ENCODE results near the gene HOMER1. TPM values are rescaled to one million over a fixed set of nuclear protein-coding genes. Genes with fewer than 3 reads are reported as not detected.
A peak's percentile ranks its signal among the peaks of the same experiment; 100 is the strongest.

Gene HOMER1
- total RNA-seq, 1 donor from 2014 or later, result 5.8 TPM

DNA sequence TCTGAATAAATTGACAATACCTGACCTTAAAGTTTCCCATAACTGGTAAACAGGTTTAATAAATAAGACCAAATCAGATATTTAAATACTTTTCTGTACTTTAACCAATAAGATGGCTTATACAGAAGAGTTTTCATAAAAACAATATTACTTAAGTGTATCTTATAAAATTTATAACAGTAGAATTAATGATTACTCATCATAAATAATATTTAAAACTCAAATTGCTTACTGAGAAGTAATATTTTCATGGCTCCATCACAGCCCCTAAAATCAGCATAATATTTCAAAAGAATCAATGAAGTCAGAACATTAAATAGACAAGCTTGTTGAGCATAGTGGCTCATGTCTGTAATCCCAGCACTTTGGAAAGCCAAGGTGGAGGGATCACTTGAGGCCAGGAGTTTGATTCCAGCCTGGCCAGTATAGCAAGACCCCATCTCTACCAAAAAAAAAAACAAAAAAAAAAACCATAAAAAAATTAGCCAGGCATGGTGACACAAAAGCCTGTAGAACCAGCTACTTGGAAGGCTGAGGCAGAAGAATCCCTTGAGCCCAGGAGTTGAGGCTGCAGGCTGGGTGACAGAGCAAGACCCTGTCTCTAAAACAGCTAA, 23.5 kb downstream of the HOMER1 start:
- DNase-seq (ENCODE audit: low read depth in 2 of 2), result no peak

DNA sequence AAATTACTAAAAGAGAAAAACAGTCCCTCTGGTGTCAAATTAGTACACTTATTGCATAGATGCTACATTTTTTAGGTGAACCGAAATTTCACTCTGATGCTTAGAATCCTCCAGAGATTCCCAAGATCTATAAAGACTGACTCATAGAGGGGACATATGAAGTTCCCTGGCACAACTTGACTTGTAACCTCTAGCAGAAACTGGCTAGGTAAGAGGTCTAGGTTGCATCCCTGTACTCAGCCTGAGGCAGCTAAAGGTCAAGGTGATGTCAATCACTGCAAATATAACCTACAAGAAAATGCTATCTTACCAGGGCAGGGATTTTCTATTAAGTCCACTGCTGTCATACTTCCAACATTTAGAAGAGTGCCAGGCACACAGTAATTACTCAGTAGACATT, 24.2 kb downstream of the HOMER1 start:
- DNase-seq (ENCODE audit: low read depth in 2 of 2), result no peak

DNA sequence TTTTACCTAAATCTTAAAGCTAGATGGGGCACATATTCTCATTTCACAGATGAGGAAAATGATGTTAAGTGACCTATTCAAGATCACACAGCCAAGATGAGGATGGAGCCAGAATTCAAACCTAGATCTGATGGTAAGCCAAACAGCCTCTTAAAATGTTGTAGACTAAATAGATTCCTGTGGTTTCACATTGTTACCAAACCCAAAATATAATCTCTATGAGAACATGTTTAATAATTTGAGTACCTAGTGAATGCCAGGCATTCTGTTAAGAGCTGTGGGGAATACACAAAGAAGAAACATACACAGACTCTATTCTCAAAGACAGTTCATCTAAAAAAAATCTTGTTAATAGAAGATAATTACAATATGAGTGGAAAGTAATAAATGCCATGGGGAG, 25.2 kb downstream of the HOMER1 start:
- no peak for DNase-seq (ENCODE audit: low read depth in 2 of 2)

DNA sequence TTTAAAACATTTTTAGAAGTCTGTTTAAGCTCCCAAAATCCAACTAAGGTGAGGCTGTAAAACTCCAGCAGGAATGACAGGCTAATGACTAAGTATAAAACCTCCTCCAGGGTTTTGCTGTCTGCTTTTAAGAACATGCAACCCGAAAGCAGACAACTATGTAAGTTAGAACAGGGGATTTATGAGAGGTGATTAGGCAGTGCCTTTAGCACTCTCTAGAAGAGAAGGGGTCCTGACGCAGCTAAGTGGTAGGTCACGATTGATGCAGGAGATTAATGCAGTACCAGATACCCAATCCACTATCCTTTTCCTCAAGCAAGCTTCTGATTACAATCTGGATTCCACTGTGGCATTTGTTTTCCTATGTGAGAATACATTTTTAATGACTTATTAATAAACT, 25.9 kb downstream of the HOMER1 start:
- no peak for DNase-seq (ENCODE audit: low read depth in 2 of 2)

DNA sequence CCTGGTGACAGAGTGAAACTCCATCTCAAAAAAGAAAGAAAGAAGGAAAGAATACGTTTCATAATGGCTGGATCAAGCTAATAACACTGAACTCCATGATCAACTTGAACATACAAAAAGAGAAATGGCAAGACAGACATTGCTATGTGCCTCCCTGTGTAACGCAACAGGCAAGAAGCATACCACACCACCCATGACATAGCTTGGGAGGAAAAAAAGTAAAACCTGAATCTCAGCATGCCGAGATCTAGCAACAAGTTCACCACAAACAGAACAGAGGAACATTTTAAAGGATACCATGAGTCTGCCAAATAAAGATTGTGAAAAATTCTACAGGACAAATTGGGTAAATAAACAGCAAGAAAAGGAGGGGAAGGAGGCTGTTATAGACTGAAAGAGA, 26.7 kb downstream of the HOMER1 start:
- no peak for DNase-seq (ENCODE audit: low read depth in 2 of 2)

DNA sequence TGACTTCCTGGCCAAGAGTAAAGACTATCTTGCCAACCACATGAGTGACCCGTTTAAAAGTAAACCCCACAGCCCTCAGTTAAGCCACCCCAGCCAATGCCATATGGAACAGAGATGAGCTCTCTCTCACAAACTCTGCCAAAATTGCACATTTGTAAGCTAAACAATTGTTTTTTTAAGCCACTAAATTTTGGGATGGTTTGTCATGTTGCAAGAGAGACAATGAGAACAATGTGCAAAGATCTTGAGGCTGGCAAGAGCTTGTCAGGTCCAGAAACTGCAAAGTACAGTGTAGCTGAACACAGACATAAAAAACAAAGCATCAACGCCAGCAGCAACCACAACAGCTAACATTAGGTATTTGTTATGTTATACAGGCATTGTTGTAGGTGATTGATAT, 27.8 kb downstream of the HOMER1 start:
- DNase-seq (ENCODE audit: low read depth in 2 of 2), result no peak

DNA sequence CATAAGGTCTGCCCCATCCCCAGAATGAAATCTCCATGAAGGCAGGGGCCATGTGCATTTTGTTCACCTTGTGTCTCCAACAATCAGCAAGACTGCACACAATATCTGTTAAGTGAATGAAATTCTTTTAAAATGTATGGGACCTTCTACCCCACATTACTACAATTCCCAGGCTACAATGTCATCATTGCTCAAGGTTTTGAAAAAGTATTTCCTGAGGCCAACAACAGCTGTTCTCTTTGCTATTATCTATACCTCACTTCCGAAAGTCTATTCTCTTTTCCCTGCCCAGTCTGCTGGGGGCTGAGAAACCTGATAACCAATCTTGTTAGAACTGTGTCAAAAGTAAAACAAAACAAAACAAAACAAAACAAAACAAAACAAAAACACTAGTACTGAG, 29.2 kb downstream of the HOMER1 start:
- no peak for DNase-seq (ENCODE audit: low read depth in 2 of 2)

DNA sequence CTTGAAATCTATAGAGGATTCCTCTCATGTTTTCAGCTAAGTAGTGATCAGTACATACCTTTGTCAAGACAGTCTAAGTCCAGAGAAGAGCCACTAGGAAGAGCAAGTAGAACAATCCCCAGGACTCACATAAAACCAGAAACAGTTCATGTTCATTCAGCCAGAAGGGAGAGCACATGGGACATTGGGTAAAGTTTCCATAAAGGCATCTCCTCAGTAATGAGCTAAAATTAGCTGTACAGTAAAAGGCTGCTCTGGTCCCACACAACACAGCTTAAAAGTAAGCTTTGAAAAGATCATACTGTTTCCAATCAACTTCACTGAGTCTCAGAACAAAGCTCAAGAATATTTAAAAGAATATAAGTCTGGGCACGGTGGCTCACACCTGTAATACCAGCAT, 32.4 kb downstream of the HOMER1 start:
- DNase-seq (ENCODE audit: low read depth in 2 of 2), result no peak

DNA sequence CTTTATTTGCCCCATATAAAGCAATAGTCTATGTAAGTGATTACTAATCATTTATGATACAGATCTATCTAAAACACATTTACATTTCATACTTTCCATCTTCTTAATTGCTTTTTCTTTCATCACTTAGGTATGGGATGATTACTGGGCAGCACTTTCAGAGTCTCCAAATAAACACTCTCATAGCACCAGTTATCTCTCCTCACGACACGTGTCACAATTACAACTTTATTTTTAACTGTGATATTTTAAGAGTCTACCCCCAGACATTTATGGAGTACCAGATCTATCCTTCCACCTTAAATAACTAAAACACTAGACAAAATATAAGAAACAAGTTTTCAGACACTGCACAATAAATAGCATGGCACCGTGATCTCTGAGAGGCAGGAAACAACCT, 32.9 kb downstream of the HOMER1 start:
- no peak for DNase-seq (ENCODE audit: low read depth in 2 of 2)

DNA sequence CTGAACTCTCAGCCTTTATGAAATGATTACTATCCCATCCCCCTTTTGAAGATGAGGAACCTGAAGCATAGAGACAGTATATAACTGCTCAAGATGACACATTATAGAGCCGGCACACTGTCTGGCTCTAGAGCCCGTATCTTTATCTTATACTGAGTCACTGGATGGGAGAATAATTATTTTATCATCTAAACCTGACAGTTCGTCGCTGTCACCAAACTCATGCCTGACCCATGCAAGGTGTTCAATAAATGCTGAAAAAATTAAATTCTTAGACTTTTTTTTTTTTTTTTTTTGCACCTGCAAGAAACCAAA, 38.8 kb downstream of the HOMER1 start:
- no peak for DNase-seq (ENCODE audit: low read depth in 2 of 2)

DNA sequence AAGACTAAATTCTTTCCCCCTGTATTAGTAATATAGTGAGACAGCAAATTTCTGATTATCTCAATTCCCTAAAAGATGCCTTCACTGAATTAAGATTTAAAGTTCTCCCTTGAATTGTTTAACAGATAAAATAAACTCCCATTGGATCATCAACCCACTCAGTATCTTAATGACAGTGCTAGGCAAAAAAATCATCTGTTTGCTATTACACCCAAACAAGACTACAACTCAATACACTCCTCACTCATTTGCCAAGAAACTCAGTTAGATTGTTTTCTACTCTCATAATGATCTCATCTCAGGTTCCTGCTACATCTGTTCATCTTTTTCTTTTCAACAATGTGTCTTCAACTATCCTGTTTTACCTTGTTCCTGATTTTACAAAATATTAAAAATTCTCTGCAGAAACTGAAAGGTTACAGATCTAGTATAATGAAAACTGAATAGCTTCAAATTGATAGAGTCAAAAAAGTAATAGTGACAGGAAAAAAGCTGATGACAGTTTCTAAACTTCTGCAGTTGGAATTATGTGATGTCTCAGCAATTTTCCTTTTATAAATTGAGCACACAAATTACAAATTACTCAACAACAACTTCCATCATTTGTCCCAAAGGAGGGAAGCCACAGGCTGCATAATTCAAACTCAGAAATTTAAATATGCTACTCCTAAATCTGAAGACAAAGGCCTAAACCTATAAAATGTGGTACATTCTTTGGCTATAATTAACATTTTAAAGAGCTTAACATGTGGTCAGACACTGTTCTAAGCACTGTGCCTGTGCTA, 39.4 kb downstream of the HOMER1 start:
- DNase-seq (ENCODE audit: low read depth in 2 of 2), result no peak

DNA sequence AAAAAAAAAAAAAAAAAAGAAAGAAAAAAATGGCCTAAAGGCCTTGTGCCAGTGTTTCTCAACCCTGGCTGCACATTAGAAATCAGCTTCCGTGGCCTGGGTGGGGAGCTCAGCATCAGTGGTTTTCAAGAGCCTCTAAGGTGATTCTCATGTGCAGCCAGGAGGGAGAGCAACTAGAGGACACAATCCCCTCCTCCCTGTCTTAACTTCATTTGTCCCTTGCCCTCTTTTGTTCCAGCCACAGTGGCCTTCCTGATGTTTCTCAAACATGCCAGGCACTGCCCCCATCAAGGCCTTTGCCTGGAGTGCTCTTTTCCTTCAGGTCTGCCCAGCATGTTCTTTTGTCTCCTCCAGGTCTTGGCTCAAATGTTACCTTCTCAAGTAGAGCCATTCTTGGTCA, 42.4 kb downstream of the HOMER1 start:
- no peak for DNase-seq (ENCODE audit: low read depth in 2 of 2)

DNA sequence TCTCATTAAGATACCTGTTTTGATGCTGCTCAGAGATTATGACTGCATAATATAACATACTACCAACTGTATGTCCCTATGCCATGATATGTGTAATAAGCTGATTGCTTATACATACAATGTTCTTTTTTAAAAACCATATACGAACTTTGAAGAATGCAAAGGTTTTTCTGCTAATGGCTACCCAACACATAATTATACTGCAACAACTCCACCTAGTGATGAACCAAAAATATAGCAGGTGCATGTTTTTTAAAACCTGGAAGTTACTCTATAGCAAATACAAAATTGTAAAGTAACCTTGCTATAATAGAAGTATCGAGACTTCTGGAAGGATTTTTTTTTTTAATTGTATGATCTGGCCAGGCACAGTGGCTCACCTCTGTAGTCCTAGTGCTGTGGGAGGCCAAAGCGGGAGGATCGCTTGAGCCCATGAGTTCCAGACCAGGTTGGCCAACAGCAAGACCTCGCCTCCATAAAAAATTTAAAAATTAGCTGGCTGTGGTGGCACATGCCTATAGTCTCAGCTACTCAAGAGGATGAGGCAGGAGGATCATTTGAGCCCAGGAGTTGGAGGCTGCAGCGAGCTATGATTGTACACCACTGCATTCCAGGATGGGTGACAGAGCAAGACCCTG, 49.1 kb downstream of the HOMER1 start:
- DNase-seq (ENCODE audit: low read depth in 2 of 2), result peak; percentile 4 to 34

DNA sequence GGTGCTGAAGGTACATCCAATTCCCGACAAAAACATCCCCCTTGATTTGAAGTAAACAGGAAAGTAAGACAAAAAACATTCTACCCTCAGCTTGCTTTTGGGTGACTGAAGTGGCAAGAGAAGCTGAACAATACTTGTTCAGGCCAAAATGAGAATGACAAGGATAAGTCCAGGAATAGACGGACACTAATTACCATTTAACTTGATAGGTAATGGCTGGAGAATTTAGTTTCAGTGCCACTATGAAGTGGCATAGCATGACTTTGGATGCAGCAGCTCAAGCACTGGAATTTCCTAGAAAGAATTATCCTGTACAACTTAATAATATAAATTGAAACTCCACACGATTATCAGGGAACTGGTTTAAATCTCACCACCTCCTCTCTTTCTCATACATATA, 49.7 kb downstream of the HOMER1 start:
- DNase-seq (ENCODE audit: low read depth in 2 of 2), result no peak

DNA sequence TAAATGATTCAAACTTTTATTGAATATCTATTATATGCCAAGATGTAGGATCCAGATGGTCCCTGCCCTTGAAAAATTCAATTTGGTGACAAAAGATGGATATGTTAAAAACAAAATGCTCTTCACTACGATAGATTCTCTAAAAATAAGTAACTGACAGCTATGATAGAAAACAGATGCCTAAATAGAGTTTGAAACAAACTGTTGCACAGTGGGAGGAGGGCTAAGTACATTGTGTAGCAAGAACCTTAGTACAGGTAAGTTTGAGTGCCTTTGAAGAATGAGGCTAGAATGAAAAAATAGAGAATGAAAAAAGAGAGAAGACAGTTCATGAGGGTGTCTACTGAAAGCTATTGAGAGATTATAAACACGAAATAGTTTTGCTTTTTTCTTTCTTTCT, 54.3 kb downstream of the HOMER1 start:
- DNase-seq (ENCODE audit: low read depth in 2 of 2), result no peak

DNA sequence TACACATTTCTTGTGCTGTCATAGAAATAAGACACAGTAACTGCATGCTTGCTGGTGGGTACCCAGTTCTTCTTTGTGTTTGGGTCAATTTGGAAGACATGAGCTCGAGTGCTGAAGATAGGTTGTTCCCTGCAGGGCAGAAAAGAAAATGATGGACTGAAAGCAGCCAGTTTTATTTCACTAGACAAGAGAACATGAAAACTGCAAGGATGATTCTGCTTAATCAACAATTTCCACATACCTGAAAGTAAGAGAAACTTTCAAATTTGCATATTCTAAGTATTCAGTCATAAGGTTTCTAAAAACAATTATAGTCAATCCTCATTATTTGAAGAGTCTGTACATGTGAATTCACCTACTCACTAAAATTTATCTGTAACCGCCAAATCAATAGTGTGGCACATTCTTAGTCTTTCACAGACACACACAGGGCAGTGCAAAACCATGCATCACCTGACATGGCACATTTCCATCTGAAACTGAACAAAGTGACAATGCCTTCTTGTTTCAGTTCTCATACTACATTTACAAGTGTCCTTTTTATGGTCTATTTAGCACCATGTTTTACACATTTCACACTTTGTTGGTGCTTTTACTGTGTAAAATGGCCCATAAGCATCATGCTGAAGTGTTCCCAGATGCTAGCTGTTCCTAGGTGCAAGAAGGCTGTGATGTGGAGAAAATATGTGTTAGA, 56.9 kb downstream of the HOMER1 start:
- DNase-seq (ENCODE audit: low read depth in 2 of 2), result no peak

DNA sequence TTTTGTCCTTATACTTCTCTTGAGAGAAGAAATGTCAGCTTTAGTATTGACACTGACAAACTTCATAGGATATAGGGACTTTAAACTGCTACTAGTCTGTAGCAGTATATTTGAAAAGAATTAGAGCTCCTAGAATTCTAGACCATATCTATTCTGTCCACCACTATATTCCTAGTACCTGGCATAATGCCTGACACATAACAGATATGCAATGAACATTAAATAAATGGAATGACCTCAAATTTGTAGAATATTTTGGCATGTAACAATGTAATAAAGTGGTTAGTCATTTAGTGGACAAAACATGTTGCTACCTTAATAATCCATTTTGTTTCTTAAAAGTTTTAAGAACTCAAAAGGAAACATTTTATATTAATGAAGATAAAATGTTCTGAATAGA, 57.5 kb downstream of the HOMER1 start:
- DNase-seq (ENCODE audit: low read depth in 2 of 2), result no peak

DNA sequence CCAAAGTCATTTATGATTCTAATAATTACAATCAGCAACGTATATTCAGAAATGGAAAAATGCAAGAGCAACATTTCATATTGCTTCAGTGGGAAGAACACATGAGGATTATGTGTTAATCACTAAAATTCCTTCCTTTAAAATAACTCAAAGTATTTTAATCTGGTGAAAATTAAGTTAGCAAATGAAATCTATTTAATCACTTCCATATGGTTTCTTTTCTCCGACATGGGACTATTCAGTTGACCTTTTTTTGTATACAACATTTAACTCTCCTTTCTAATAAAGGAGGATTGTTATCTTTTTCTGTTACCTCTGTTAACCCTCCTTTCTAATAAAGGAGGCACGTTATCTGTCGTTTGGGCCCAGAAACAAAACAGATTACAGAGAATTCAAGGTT, 59.9 kb downstream of the HOMER1 start:
- no peak for DNase-seq (ENCODE audit: low read depth in 2 of 2)

DNA sequence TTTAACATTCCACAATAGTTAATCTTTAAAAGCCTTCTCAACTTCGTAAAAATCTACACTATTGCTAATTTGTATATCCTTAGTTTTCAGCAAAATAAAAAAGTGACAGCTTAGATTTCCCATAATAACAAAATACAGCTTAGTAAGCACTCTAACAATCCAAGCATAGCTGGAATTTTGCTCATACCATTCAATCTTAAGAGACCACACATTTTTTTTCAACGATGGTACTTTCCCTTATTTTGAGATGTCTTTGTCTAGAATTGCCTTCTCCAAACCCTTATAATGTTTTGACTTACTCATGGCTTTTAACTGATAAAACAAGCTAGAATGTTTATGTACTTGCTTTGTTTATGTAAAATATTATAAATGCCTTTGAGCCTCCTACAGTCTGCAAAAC, 65.6 kb downstream of the HOMER1 start:
- DNase-seq (ENCODE audit: low read depth in 2 of 2), result no peak

DNA sequence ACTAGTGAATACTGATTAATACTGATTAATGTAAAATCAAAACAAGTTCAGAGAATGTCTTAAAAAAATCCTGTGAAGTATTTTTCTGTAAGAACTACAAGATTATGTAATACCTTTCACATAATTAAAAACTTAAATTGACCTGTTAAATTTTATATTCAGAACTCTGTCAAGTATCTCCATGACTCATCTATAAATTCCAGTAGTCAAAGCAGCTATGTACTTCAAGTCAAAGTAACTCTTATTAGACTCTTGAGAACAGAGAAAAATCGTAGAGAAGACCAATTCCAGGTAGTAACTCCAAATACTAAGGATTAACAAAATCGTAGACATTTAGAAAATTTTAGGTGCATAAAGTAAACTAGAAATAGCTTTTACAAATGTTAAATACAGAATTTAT, 77.1 kb downstream of the HOMER1 start:
- DNase-seq (ENCODE audit: low read depth in 2 of 2), result no peak

DNA sequence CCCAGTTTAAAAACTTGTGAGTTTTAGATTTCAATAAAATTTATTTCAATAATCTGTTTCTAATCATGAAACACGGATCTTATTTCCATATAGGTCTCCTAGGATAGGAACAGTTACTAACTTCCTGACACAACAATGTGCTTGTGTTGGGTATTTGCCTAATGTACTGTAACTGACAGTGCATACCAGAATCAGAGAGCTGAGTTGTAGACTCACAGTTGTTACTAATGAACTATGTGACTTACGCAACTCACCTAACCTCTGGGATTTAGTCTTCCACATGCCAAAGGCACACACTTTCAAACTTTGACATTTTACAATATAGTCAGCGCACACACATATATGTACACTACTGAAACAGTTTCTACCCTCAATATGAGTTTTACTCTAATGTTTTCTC, 77.7 kb downstream of the HOMER1 start:
- DNase-seq (ENCODE audit: low read depth in 2 of 2), result no peak

DNA sequence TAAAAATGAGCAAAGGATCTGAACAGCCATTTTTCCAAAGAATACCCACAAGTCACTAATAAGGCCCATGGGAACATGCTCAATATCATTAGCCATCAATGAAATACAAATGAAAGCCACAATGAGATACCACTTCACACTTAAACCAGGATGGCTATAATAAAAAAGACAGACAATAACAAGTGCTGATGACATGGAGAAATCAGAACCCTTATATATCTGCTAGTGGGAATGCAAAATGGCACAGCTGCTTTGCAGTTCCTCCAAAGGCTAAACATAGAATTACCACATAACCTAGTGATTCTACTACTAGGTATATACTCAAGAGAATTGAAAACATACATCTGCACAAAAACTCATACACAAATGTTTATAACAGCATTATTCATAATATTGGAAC, 83.7 kb downstream of the HOMER1 start:
- no peak for DNase-seq (ENCODE audit: low read depth in 2 of 2)

DNA sequence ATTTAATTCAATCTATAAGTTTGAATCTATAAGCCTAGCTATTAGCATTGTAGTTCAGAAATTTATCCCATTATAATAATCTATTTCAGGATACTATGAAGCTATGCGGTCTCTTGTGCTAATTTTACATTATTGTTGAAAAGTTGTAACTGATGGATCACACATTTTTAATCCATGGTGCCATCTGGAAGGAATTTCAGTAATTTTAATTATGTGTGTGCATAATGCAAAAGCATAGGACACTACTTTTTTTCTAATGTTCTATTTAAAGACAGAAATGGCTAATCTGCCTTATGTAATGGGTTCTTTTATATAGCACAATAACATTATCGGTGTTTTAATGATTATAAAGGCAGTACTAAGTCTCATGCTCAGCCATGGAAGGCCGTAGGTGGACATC, 90.6 kb downstream of the HOMER1 start:
- DNase-seq (ENCODE audit: low read depth in 2 of 2), result no peak

Measured in dermis microvascular lymphatic vessel endothelial cell (primary cell).